Endothelial cell of umbilical vein (primary cell): ENCODE data around the gene B3GAT2. TPM values are rescaled to one million over a fixed set of nuclear protein-coding genes. Genes with fewer than 3 reads are reported as not detected.

Experiments
- BruUV-seq: library from RNA; stranded (reverse); fragments of 400-500 nt; replicated peaks from 2 replicates; lab custom pipeline; 2021; lab: Mats Ljungman, UMichigan
- CTCF ChIA-PET: fragments of 300-600, 350-600 bp; sonication (Branson Sonifier 250); formaldehyde crosslinking; loops from one replicate; lab custom pipeline; 2021; ENCODE audit warnings: antibody characterized with exemption, inconsistent platforms; lab: Charles Lee
- POLR2A ChIA-PET: fragments of 300-600, 350-600 bp; sonication (Branson Sonifier 250); formaldehyde crosslinking; loops from one replicate; lab custom pipeline; 2021; ENCODE audit warnings: antibody characterized with exemption, inconsistent platforms; lab: Charles Lee
- DNase-seq: peaks from one replicate; pipeline ENCODE4 v3.0.0-alpha.2; 2011; ENCODE audit warnings: low read depth, low spot score
- FAIRE-seq: peaks from 2 replicates; lab custom pipeline; 2011; peaks lifted over from hg19 to GRCh38; lab: Jason Lieb, UNC
- H2AFZ ChIP-seq: 2 replicates; pipeline ENCODE4 v1.6.0; 2012; ENCODE audit warnings: low read depth, low read length, control low read depth, inconsistent platforms
- H3K27ac ChIP-seq: 2 replicates; pipeline ENCODE4 v1.5.1; 2011; ENCODE audit warnings: low read depth, mild to moderate bottlenecking, control low read depth, low read length, moderate library complexity; ENCODE audit not compliant: insufficient read depth
- H3K27me3 ChIP-seq, 2 experiments: 2 replicates each; pipeline versions ENCODE4 v1.6.0 to v1.6.1; 2011; ENCODE audit warnings: low read length in 2 of 2, mixed read lengths in 1 of 2; ENCODE audit not compliant: control insufficient read depth in 2 of 2, insufficient read depth in 2 of 2
- H3K36me3 ChIP-seq, 2 experiments: 2 replicates in 1 of 2; 3 replicates in 1 of 2; pipeline ENCODE4 v1.5.1; 2011; ENCODE audit warnings: low read length in 2 of 2, mild to moderate bottlenecking in 1 of 2, moderate library complexity in 1 of 2; ENCODE audit not compliant: control insufficient read depth in 2 of 2, insufficient read depth in 2 of 2; ENCODE audit errors: extremely low read depth in 1 of 2
- H3K4me1 ChIP-seq: 3 replicates; pipeline ENCODE4 v1.5.1; 2011; ENCODE audit warnings: mild to moderate bottlenecking, low read length; ENCODE audit not compliant: control insufficient read depth, insufficient read depth; ENCODE audit errors: extremely low read depth
- H3K4me2 ChIP-seq: 2 replicates; pipeline ENCODE4 v1.6.1; 2011; ENCODE audit warnings: low read length, control low read depth, mixed read lengths; ENCODE audit not compliant: insufficient read depth
- H3K4me3 ChIP-seq, 3 experiments: fragments of 200-600 bp in 1 of 3; sonication (generic), shearing (Covaris generic) in 1 of 3; replicated peaks in 1 of 3; 2 replicates each; pipeline ENCODE4 v1.5.1; 2011 to 2016; ENCODE audit warnings: control low read depth in 3 of 3, low read length in 3 of 3, mild to moderate bottlenecking in 2 of 3, inconsistent platforms in 1 of 3, low read depth in 1 of 3, moderate library complexity in 1 of 3; ENCODE audit not compliant: insufficient read depth in 1 of 3
- H3K79me2 ChIP-seq: 2 replicates; pipeline ENCODE4 v1.6.0; 2012; ENCODE audit warnings: low read length, inconsistent platforms; ENCODE audit not compliant: control insufficient read depth, insufficient read depth
- H3K9ac ChIP-seq: replicated peaks from 2 replicates; pipeline ENCODE3; 2011; ENCODE audit warnings: low read length, control low read depth; ENCODE audit not compliant: insufficient read depth; ENCODE audit errors: extremely low read depth
- H3K9me1 ChIP-seq: replicated peaks from 3 replicates; pipeline ENCODE4 v1.6.0; 2011; ENCODE audit warnings: mild to moderate bottlenecking, low read length; ENCODE audit not compliant: control insufficient read depth, insufficient read depth; ENCODE audit errors: extremely low read depth
- H3K9me3 ChIP-seq: replicated peaks from 2 replicates; pipeline ENCODE4 v1.5.1; 2012; ENCODE audit warnings: low read length, inconsistent platforms; ENCODE audit not compliant: control insufficient read depth, insufficient read depth
- H4K20me1 ChIP-seq: replicated peaks from 2 replicates; pipeline ENCODE3; 2011; ENCODE audit warnings: mild to moderate bottlenecking, low read length; ENCODE audit not compliant: control insufficient read depth, insufficient read depth; ENCODE audit errors: extremely low read depth
- EZH2 ChIP-seq: IDR thresholded peaks from 2 replicates; pipeline ENCODE4 v1.6.1; 2012; ENCODE audit warnings: borderline replicate concordance, low read depth, mild to moderate bottlenecking, moderate library complexity, low read length, inconsistent platforms; ENCODE audit not compliant: severe bottlenecking
- FOS ChIP-seq: IDR thresholded peaks from 2 replicates; pipeline ENCODE4 v1.6.1; 2011; ENCODE audit warnings: mild to moderate bottlenecking, low read length, moderate library complexity, borderline replicate concordance; ENCODE audit not compliant: insufficient read depth
- GATA2 ChIP-seq: IDR thresholded peaks from 2 replicates; pipeline ENCODE4 v1.7.0; 2011; ENCODE audit warnings: low read depth, mild to moderate bottlenecking, moderate library complexity, mixed read lengths, low read length; ENCODE audit not compliant: insufficient read length, insufficient read depth
- JUN ChIP-seq: IDR thresholded peaks from 2 replicates; pipeline ENCODE4 v1.6.1; 2011; ENCODE audit warnings: borderline replicate concordance, low read depth; ENCODE audit not compliant: insufficient read length, insufficient read depth
- MAX ChIP-seq: IDR thresholded peaks from 2 replicates; pipeline ENCODE4 v1.6.1; 2011; ENCODE audit not compliant: insufficient read depth, insufficient read length
- MYC ChIP-seq: IDR thresholded peaks from one replicate; pipeline ENCODE4 v1.6.1; 2011; ENCODE audit warnings: mild to moderate bottlenecking, low read depth, low read length
- POLR2A ChIP-seq: IDR thresholded peaks from 2 replicates; pipeline ENCODE4 v1.6.1; 2012; ENCODE audit warnings: low read depth, mild to moderate bottlenecking, control low read depth, low read length
- POLR2AphosphoS5 ChIP-seq: IDR thresholded peaks from 2 replicates; pipeline ENCODE4 v1.6.1; 2012; ENCODE audit warnings: low read depth, mild to moderate bottlenecking, control low read depth, low read length, moderate library complexity; ENCODE audit not compliant: insufficient read depth
- dilution Hi-C: fragments of 300-500 bp; cut with MboI; formaldehyde crosslinking; loops from one replicate; pipeline ENCODE4 v1.15.0; 2019; ENCODE audit warnings: low sequenced_read_pairs; ENCODE audit not compliant: extremely low pct_ligation_motif_present
- intact Hi-C: fragments of 100-400 bp; cut with micrococcal nuclease; formaldehyde crosslinking; loops from one replicate; pipeline ENCODE4 v1.10.0; 2022
- polyA plus RNA-seq, 4 experiments: library from polyadenylated mRNA; depleted of rRNA in 3 of 4; stranded (reverse) in 3 of 4; unstranded in 1 of 4; fragments of >200 nt; gene quantifications; 2 replicates each; pipeline versions ENCODE4 v1.2.1 to v1.2.3, GENCODE V29; 2011 to 2012; ENCODE audit warnings: missing spikeins in 1 of 4
- total RNA-seq: library from RNA; stranded (reverse); gene quantifications from 2 replicates; pipeline ENCODE4 v1.2.3, GENCODE V29; 2021

Gene B3GAT2
- total and polyA plus RNA-seq, 2 donors (not counting 3 experiments of a cell fraction or from before 2014, with no cell fraction given): not detected

GRCh38 chr6:70954176-70954575 lies 2.7 kb downstream of the B3GAT2 start:
- ChIA-PET CTCF (no interaction called here), POLR2A (no interaction called here)
- Histone ChIP-seq H3K4me1 (peaks cover 14% of the 10 kb centered on the region), H3K9ac (no peak overlapping the region), H3K27me3 (peaks cover 36 to 62% of the 10 kb centered on the region in 2 experiments), H3K9me3 (no peaks in the 10 kb centered on the region), H3K9me1 (no peaks in the 10 kb centered on the region), H3K27ac (no peak overlapping the region), H4K20me1 (no peaks in the 10 kb centered on the region), H3K79me2 (no peaks in the 10 kb centered on the region), H3K4me3 (no peak overlapping the region), H2AFZ (no peak overlapping the region), H3K4me2 (no peak overlapping the region), H3K36me3 (no peaks in the 10 kb centered on the region)
- no peak for DNase-seq
- BruUV-seq: no TSS peak
- no peak for FAIRE-seq
- dilution Hi-C loops: no loop called here
- TF ChIP-seq MAX: no peak
- no peak for TF ChIP-seq POLR2A
- no peak for TF ChIP-seq GATA2
- TF ChIP-seq POLR2AphosphoS5: no peak
- no peak for TF ChIP-seq JUN
- no peak for TF ChIP-seq EZH2
- no peak for TF ChIP-seq FOS
- no peak for TF ChIP-seq MYC
- intact Hi-C loops: loop anchor here (10.0 kb wide), 1 partner anchor 391 kb away; no protein-coding TSS in a partner anchor
